DMS53 treated with DMSO at 0.1 percent for 48 hours (cell line): ENCODE data around the gene SMOC2.
A peak's percentile ranks its signal among the peaks of the same experiment; 100 is the strongest.

ENCODE experiments used
- DNase-seq: peaks from one replicate; lab custom pipeline; 2025; ENCODE audit not compliant: unreplicated experiment; lab: John Stamatoyannopoulos, UW

Gene SMOC2

DNA sequence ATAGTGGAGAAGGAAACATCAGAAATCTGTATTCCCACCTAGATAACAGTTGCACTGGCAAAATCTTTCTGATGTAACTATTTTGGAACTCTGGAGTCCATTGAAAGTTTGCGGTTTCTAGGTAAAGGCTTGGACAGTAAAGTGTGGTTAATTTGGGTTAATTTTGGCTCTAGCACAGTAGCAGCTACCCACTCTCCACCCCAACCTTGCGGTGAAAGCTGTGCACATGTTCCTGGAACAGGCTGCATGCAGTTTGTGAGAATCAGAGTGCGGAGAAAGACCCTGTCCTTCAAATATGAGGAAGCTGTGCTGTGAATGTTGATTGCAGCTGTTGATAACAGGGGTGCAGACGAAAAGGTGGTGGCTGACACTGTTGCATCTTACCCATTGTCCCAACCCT is 38.4 kb downstream of the SMOC2 start:
- no peak for DNase-seq

GRCh38 chr6:168480481-168480880 is 39.5 kb downstream of the SMOC2 start:
- DNase-seq: no peak

- DNase-seq: no peak
Observed at GRCh38 chr6:168485818-168486217, 44.8 kb downstream of the SMOC2 start.

DNA sequence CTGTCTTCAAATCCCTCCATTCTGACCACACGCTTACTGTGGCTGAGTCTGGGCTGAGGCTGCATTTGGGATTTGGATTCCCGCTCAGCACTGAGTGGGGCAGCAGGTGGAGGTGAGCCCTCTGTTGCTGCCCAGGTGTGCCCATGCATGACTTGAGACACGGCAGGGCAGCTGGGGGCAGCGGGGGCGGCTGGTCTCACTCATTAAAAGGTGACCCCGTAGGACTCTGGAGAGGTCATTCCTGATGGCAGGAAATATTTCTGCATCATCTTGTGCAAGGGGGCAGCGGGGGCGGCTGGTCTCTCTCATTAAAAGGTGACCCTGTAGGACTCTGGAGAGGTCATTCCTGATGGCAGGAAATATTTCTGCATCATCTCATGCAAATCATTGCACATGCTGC is 49.8 kb downstream of the SMOC2 start:
- no peak for DNase-seq

GRCh38 chr6:168493976-168494375 is 53.0 kb downstream of the SMOC2 start:
- DNase-seq: no peak

DNA sequence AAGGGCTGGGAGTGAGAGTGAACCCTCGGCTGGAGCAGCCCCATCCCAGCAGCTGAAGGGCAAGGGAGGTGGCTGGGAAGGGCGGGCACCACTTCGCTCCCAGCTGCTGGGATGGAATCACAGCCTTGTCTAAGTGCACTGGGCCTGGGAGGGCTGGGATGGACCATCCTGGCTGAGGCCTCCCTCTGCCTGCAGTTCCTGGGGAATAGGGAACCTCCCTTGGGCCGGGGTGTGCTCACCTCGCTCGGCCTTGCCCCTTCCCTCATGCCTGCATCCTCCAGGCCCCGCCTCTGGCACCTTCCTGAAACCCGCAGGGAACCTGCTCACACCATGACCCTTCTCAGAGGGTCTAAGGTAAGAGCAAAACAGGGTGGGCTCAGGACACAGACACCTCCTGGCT is 53.7 kb downstream of the SMOC2 start:
- no peak for DNase-seq

DNA sequence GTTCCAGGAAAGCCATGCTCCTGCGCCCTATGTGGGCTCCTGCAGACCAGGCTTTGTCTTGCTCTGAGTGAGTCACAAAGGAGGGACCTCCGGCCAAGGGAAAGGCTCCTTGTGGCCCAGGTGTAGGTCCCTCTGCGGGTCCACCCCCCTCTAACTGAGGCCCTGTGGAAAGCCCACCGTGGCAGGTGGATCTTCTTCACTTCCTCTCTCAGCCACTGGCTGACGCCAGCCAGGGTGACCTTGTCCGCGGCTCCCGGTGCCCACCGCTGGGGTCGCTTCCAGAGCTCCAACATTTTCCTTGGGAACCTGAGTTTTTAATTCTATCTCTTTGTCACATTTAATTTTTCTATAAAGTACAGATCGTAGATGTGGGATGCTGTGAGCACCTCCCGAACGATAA is 54.1 kb downstream of the SMOC2 start:
- DNase-seq: no peak

GRCh38 chr6:168495636-168496035 is 54.7 kb downstream of the SMOC2 start:
- no peak for DNase-seq

GRCh38 chr6:168496139-168496996 is 55.4 kb downstream of the SMOC2 start:
- DNase-seq: no peak

- peak; percentile 5 for DNase-seq
Observed at GRCh38 chr6:168496997-168497331, 56.0 kb downstream of the SMOC2 start.

DNA sequence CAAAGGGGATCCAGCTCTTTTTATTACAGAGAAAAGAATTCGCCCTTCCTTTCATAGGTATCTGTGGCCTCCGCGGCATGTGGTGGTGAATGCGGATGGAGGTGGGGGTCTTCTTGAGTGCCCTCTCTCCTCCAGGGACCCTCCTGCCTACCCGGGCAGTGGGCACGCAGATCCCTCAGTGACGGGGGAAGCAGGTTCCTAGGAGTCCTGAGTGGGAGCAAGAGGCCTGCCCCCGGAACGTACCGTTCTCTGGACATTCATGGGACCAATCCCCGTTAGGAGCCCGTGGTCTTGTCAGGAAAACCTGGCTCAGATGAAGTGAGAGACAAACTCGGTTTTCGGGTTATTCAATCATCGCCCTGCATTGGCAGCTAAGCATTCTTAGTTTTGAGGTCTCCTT is 56.4 kb downstream of the SMOC2 start:
- no peak for DNase-seq

- no peak for DNase-seq
Observed at GRCh38 chr6:168498161-168498843, 57.3 kb downstream of the SMOC2 start.

DNA sequence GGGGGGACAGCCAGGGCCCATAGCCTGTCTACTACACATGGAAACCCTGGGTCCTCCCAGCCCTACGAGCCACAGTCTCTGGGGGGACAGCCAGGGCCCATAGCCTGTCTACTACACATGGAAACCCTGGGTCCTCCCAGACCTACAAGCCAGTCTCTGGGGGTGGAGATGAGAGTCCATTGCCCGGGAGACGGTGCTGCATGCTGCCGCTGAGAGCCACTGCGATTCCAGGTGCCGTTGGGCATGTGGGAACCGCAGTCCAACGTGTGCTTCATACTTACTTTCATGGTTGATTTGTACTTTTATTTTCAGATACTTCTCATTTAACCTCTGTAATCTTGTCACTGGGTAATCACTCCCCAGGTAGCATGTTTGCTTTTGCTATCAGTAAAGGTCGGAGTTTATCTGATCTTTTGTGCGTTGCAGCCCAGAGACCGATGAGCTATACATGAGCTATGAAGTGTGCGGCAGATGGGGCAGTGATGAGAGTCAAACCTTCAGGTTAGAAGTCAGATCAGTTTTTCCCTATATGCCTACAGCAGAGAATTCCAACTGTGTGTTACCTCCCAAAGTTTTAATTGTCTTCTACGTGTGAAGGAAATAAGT is 58.2 kb downstream of the SMOC2 start:
- no peak for DNase-seq

GRCh38 chr6:168500519-168500918 is 59.5 kb downstream of the SMOC2 start:
- DNase-seq: no peak

DNA sequence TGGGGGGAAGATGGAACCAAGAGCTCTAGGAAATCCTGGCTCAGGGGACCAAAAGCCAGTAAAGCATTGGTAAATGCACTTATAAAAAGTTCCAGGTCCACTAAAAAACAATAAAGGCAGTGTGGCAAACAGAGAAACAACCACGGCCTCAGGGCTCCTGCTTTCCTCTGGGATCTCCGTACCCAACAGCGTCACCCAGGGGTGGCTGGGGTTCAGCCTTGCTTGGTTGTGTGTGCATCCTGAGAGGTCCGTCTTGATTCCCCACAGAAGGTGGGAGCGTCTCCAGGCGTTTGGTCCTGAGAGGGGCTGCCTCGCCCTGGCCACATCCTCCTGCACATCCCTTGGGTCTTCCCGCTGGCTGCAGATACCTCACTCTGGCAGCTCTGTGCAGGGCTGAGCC is 60.6 kb downstream of the SMOC2 start:
- no peak for DNase-seq

DNA sequence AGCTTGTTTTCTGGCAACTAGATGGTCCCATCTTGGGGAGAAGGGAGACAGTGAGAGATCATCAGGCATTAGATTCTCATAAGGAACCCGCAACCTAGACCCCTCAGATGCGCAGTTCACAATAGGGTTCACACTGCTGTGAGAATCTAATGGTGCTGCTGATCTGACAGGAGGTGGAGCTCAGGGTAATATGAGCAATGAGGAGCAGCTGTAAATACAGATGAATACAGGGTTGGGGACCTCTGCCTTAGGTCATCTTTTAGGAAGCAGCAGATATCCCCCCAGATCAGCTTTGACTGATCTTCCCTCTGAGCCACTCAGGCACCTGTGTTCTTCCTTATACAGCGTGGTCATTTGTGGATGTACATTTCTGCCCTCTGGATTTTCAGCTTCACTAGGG is 63.4 kb downstream of the SMOC2 start:
- DNase-seq: no peak

DNA sequence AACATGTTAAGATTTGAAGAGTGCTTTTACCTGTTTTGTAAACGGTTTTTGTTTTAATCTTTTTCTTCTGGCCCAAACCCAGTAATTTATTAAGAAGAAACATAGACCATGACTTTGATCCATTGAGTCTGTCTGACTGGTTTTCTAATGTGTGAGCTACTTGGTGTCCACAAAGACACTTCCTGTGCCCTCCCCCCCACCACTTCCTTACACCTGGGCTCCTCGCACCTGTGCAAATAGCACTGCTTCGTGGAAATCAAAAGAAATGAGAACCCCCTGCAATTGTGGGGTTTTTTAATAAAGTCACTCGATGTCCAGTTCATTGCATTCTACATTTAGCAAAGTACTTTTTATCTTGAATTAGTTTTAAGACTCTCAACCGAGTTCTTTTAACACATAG is 65.5 kb downstream of the SMOC2 start:
- peak; percentile 69 for DNase-seq

- peak; percentile 7 for DNase-seq
Observed at GRCh38 chr6:168507297-168507696, 66.3 kb downstream of the SMOC2 start.

DNA sequence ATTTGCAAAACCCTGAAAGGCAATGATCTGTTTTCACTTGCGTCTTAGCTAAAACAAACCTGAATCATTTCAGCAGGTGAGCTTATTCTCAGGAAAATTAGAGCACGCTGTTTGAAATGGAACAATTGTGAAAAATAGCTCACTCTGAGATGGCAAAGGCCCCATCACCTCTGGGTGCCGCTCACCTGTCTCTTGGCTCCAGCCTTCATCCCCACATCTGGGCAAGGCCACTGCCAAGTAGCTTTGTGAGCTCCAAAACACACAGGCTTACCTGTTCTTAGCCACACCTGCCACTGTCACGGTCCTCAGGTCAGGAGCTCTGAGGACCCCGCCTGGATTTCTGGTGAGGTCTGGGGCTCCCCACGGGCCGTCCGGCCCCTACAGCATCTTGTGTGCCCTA is 66.7 kb downstream of the SMOC2 start:
- no peak for DNase-seq

DNA sequence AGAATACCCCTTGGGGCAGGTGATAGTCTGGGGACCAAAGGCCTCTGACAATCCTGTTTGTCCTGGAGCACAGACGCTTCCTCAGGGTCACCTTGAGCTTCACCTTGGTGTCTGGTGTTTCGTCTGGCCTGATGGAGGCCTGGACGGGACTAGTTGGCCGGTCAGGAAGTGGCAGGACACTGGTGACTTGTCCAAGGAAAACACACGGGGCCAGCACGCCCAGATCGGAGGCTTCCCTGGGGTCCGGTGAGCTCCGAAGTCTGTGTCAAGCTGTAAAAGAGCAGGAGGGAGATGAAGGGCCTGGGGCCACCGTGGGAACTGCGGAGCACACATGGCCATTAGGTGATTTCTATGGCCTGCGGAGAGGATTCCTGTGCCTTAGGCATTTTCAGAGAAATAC is 67.9 kb downstream of the SMOC2 start:
- DNase-seq: no peak

DNA sequence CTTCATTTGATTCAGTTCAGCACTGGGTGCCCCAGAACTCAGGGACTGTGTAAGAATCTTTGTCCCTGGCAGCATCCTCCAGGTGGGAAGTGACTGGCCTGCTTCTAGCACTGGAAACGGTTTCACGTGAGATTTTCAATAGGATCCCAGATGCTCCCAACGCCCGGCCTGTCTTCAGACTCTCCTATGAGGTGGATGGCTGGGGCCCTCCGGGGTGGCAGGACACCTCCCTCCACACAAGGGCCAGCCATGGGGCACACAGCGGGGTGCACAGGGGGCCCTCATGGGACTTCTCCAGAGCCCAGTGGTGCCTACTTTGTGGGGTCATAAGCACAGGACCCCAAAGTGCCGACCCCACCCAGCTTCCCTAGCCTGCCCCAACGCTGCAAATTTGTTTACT is 72.8 kb downstream of the SMOC2 start:
- DNase-seq: no peak

DNA sequence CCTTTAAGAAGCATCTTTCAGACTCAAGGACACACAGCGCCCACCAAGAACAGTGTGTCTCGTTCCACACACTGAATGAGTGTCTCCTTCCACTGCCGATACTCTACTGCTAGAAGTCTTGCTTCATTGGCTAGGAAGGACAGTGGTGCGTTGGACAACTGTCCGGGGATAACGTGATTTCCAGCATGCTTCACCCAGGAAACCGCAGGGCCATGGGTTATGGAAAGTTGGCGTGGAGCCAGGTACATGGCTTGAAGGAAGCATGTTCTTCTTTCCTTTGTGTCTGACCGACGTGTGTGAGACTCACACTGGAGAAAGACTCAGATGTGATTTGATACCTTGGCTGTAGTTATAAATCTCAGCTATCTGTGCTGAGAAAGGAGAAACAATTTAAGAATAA is 73.2 kb downstream of the SMOC2 start:
- DNase-seq: no peak
